Measurements from ENCODE around the gene CLCN5.

Gene CLCN5

DNA sequence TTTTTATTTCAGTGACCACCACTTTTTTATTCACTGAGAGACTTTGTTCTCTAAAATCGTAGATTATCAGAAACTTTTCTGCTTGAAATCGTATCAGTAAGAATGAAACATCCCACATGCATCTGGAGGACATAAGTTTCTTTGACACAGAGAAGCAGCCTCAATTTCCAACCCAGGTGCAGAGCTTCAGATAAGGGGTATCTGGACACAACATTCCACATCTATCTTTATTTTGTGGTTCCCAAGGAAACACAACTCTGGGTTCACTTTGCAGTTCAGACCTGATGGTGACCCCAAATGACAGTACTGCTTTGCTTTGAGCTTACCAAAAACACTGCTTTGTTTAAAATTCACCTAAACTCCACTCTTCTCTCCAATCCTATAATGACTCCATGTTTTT, 1.3 kb upstream of the CLCN5 start:
- CTCF ChIA-PET = interaction anchor here (1.3 to 4.7 kb wide), 4 partner anchors 38 to 160 kb away, joined by 3 to 38 read pairs (median 9); partner anchors contain the start of gene USP27X

DNA sequence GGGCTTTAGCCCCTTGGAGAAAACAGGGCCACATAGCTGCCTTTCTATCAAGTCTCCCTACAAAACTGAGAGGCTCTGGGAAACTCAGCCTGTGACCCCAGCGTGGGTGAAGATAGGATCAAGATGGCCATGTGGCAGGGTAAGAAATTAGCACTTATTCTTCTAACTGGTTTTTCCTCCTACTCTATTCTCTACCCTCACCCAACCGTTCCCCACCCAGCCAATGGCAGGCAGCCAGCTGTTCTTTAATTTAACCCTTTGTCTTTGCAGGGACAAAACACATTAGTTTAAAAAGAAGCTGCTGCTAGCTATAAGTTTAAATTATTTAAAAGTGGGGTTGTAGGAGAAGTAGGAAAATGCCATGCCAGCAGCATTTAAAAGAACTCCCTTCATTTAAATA, 2.8 kb downstream of the CLCN5 start:
- peaks cover 0 to 8% of the 10 kb centered on the region in 2 experiments; a peak in 1 of 3 replicates for H3K36me3 ChIP-seq (ENCODE audit: control insufficient read depth in 2 of 2, insufficient read depth in 1 of 2, low read length in 2 of 2)
- no peak for TF ChIP-seq PRDM1 (tag by site-specific recombination; IDR thresholded peaks at IDR 0.05)
- H3K4me3 ChIP-seq (ENCODE audit: low read depth, low read length) = no peak overlapping the region
- ChIA-PET POLR2A (no interaction called here), CTCF (interaction anchor here (2.3 kb wide), 1 partner anchor 9 kb away, joined by 8 read pairs; no protein-coding TSS in a partner anchor)
- H3K27ac ChIP-seq (ENCODE audit: extremely low read depth, low read depth, low read length) = no peak overlapping the region
- H3K9me3 ChIP-seq (ENCODE audit: control insufficient read depth, insufficient read depth, low read depth, low read length) = no peaks in the 10 kb centered on the region
- H3K4me1 ChIP-seq (ENCODE audit: control insufficient read depth, insufficient read depth, low read length) = peaks cover 7% of the 10 kb centered on the region

More for the DNA sequence above, 1.3 kb upstream of the CLCN5 start:
- H3K27ac ChIP-seq (ENCODE audit: extremely low read depth, low read depth, low read length) = no peak overlapping the region
- POLR2A ChIA-PET = interaction anchor here (1.3 kb wide), 1 partner anchor 81 kb away, joined by 3 read pairs; no protein-coding TSS in a partner anchor
- no peaks in the 10 kb centered on the region for H3K36me3 ChIP-seq (ENCODE audit: control insufficient read depth in 2 of 2, insufficient read depth in 1 of 2, low read length in 2 of 2)
- no peak overlapping the region for H3K4me3 ChIP-seq (ENCODE audit: low read depth, low read length)
- H3K4me1 ChIP-seq (ENCODE audit: control insufficient read depth, insufficient read depth, low read length) = peaks cover 7% of the 10 kb centered on the region
- H3K9me3 ChIP-seq (ENCODE audit: control insufficient read depth, insufficient read depth, low read depth, low read length) = no peaks in the 10 kb centered on the region
- no peak for TF ChIP-seq SP3 (tag by site-specific recombination; IDR thresholded peaks at IDR 0.05)
- TF ChIP-seq ZBTB7A (tag by site-specific recombination; IDR thresholded peaks at IDR 0.05; ENCODE audit: low read depth) = no peak
- TF ChIP-seq ZNF677 (tag by site-specific recombination; IDR thresholded peaks at IDR 0.05) = no peak
- no peak for TF ChIP-seq ZNF37A (tag by site-specific recombination; IDR thresholded peaks at IDR 0.05)
- TF ChIP-seq ZNF394 (tag by site-specific recombination; IDR thresholded peaks at IDR 0.05; ENCODE audit: borderline replicate concordance) = no peak
- TF ChIP-seq ZNF558 (tag by site-specific recombination; IDR thresholded peaks at IDR 0.05) = no peak
- TF ChIP-seq, protein P1, sequence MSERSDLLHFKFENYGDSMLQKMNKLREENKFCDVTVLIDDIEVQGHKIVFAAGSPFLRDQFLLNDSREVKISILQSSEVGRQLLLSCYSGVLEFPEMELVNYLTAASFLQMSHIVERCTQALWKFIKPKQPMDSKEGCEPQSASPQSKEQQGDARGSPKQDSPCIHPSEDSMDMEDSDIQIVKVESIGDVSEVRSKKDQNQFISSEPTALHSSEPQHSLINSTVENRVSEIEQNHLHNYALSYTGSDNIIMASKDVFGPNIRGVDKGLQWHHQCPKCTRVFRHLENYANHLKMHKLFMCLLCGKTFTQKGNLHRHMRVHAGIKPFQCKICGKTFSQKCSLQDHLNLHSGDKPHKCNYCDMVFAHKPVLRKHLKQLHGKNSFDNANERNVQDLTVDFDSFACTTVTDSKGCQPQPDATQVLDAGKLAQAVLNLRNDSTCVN (tag by site-specific recombination; optimal IDR thresholded peaks at IDR 0.05) = no peak
- TF ChIP-seq, protein P2, sequence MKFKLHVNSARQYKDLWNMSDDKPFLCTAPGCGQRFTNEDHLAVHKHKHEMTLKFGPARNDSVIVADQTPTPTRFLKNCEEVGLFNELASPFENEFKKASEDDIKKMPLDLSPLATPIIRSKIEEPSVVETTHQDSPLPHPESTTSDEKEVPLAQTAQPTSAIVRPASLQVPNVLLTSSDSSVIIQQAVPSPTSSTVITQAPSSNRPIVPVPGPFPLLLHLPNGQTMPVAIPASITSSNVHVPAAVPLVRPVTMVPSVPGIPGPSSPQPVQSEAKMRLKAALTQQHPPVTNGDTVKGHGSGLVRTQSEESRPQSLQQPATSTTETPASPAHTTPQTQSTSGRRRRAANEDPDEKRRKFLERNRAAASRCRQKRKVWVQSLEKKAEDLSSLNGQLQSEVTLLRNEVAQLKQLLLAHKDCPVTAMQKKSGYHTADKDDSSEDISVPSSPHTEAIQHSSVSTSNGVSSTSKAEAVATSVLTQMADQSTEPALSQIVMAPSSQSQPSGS (tag by site-specific recombination; IDR thresholded peaks at IDR 0.05; ENCODE audit: low read depth) = no peak
- no peak for TF ChIP-seq ZSCAN30 (tag by site-specific recombination; IDR thresholded peaks at IDR 0.05)
- no peak for TF ChIP-seq ZEB2 (tag by site-specific recombination; IDR thresholded peaks at IDR 0.05)
- no peak for TF ChIP-seq ZNF585B (tag by site-specific recombination; IDR thresholded peaks at IDR 0.05)
- no peak for TF ChIP-seq ZNF626 (tag by site-specific recombination; IDR thresholded peaks at IDR 0.05)
- TF ChIP-seq, protein P3, sequence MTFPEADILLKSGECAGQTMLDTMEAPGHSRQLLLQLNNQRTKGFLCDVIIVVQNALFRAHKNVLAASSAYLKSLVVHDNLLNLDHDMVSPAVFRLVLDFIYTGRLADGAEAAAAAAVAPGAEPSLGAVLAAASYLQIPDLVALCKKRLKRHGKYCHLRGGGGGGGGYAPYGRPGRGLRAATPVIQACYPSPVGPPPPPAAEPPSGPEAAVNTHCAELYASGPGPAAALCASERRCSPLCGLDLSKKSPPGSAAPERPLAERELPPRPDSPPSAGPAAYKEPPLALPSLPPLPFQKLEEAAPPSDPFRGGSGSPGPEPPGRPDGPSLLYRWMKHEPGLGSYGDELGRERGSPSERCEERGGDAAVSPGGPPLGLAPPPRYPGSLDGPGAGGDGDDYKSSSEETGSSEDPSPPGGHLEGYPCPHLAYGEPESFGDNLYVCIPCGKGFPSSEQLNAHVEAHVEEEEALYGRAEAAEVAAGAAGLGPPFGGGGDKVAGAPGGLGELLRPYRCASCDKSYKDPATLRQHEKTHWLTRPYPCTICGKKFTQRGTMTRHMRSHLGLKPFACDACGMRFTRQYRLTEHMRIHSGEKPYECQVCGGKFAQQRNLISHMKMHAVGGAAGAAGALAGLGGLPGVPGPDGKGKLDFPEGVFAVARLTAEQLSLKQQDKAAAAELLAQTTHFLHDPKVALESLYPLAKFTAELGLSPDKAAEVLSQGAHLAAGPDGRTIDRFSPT (tag by site-specific recombination; IDR thresholded peaks at IDR 0.05) = no peak
- TF ChIP-seq ZNF114 (tag by site-specific recombination; IDR thresholded peaks at IDR 0.05) = no peak
- TF ChIP-seq, protein P4, sequence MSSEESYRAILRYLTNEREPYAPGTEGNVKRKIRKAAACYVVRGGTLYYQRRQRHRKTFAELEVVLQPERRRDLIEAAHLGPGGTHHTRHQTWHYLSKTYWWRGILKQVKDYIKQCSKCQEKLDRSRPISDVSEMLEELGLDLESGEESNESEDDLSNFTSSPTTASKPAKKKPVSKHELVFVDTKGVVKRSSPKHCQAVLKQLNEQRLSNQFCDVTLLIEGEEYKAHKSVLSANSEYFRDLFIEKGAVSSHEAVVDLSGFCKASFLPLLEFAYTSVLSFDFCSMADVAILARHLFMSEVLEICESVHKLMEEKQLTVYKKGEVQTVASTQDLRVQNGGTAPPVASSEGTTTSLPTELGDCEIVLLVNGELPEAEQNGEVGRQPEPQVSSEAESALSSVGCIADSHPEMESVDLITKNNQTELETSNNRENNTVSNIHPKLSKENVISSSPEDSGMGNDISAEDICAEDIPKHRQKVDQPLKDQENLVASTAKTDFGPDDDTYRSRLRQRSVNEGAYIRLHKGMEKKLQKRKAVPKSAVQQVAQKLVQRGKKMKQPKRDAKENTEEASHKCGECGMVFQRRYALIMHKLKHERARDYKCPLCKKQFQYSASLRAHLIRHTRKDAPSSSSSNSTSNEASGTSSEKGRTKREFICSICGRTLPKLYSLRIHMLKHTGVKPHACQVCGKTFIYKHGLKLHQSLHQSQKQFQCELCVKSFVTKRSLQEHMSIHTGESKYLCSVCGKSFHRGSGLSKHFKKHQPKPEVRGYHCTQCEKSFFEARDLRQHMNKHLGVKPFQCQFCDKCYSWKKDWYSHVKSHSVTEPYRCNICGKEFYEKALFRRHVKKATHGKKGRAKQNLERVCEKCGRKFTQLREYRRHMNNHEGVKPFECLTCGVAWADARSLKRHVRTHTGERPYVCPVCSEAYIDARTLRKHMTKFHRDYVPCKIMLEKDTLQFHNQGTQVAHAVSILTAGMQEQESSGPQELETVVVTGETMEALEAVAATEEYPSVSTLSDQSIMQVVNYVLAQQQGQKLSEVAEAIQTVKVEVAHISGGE (tag by site-specific recombination; conservative IDR thresholded peaks at IDR 0.05; ENCODE audit: low read depth) = no peak
- TF ChIP-seq ZNF426 (tag by site-specific recombination; IDR thresholded peaks at IDR 0.05) = no peak
- no peak for TF ChIP-seq ZXDB (tag by site-specific recombination; IDR thresholded peaks at IDR 0.05)
- TF ChIP-seq, protein P5, sequence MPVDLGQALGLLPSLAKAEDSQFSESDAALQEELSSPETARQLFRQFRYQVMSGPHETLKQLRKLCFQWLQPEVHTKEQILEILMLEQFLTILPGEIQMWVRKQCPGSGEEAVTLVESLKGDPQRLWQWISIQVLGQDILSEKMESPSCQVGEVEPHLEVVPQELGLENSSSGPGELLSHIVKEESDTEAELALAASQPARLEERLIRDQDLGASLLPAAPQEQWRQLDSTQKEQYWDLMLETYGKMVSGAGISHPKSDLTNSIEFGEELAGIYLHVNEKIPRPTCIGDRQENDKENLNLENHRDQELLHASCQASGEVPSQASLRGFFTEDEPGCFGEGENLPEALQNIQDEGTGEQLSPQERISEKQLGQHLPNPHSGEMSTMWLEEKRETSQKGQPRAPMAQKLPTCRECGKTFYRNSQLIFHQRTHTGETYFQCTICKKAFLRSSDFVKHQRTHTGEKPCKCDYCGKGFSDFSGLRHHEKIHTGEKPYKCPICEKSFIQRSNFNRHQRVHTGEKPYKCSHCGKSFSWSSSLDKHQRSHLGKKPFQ (tag by site-specific recombination; IDR thresholded peaks at IDR 0.05) = no peak
- no peak for TF ChIP-seq ZFP37 (tag by site-specific recombination; IDR thresholded peaks at IDR 0.05)
